AG04449 (cell line): ENCODE results near the gene CCDC154.

Source experiments
- CTCF ChIA-PET: fragments of 350-600 bp; formaldehyde crosslinking; extraction: SDS; loops from one replicate; lab custom pipeline; 2021; ENCODE audit warnings: antibody characterized with exemption; lab: Yijun Ruan, JAX
- POLR2A ChIA-PET: fragments of 400-600, 350-600 bp; formaldehyde crosslinking; extraction: SDS; loops from one replicate; lab custom pipeline; 2020; ENCODE audit warnings: antibody characterized with exemption, inconsistent platforms; lab: Yijun Ruan, JAX
- DNase-seq: peaks from one replicate; pipeline ENCODE4 v3.0.0-alpha.2; 2010; ENCODE audit warnings: low read depth, low spot score
- H3K4me3 ChIP-seq: 2 replicates; pipeline ENCODE4 v1.5.1; 2011; ENCODE audit warnings: low read depth, mild to moderate bottlenecking, control low read depth, low read length
- CTCF ChIP-seq: IDR thresholded peaks from one replicate; pipeline ENCODE4 v1.5.1; 2011; ENCODE audit warnings: mild to moderate bottlenecking, moderate library complexity, low read length, control low read depth, inconsistent platforms; ENCODE audit not compliant: insufficient read depth; ENCODE audit errors: missing control alignments

The CCDC154 gene

GRCh38 chr16:1468426-1468810 lies 24.1 kb upstream of the CCDC154 start:
- CTCF ChIA-PET: no interaction called here
- no peak overlapping the region for H3K4me3 ChIP-seq
- TF ChIP-seq CTCF: no peak
- DNase-seq: no peak
- POLR2A ChIA-PET: no interaction called here

GRCh38 chr16:1466968-1467521 lies 22.7 kb upstream of the CCDC154 start:
- no peak for DNase-seq
- ChIA-PET POLR2A (no interaction called here), CTCF (no interaction called here)
- no peak for TF ChIP-seq CTCF
- H3K4me3 ChIP-seq: no peak overlapping the region

GRCh38 chr16:1466054-1466453 lies 21.7 kb upstream of the CCDC154 start:
- POLR2A ChIA-PET: no interaction called here

GRCh38 chr16:1465567-1465915 lies 21.2 kb upstream of the CCDC154 start:
- ChIA-PET POLR2A (no interaction called here), CTCF (no interaction called here)
- TF ChIP-seq CTCF: no peak
- H3K4me3 ChIP-seq: no peak overlapping the region
- DNase-seq: no peak

More at GRCh38 chr16:1466054-1466453, 21.7 kb upstream of the CCDC154 start:
- CTCF ChIA-PET: no interaction called here
- no peak for DNase-seq
- no peak overlapping the region for H3K4me3 ChIP-seq
- TF ChIP-seq CTCF: no peak

- POLR2A ChIA-PET: no interaction called here
- H3K4me3 ChIP-seq: no peak overlapping the region
- no peak for DNase-seq
- no peak for TF ChIP-seq CTCF
- CTCF ChIA-PET: no interaction called here
These were observed 20.7 kb upstream of the CCDC154 start for GRCh38 chr16:1464894-1465566.

- TF ChIP-seq CTCF: no peak
- ChIA-PET POLR2A (no interaction called here), CTCF (no interaction called here)
- H3K4me3 ChIP-seq: no peak overlapping the region
- no peak for DNase-seq
These were observed 20.0 kb upstream of the CCDC154 start for GRCh38 chr16:1464196-1464893.
